Neural crest cell (in vitro differentiated cells): Measurements from ENCODE around the gene ZNF146. TPM values are rescaled to one million over a fixed set of nuclear protein-coding genes. Genes with fewer than 3 reads are reported as not detected.
"Not testable (repeated sequence)": the region's sequence is repeated elsewhere in the genome, so short reads cannot be mapped to it uniquely, and the experiment has no call there.

Experiments
- DNase-seq: peaks from one replicate; pipeline ENCODE4 v3.0.0; 2021; ENCODE audit warnings: low read depth, mixed read lengths, low spot score
- H3K27ac Mint-ChIP-seq: one replicate; pipeline ENCODE4 v1.8.0; 2021; ENCODE audit warnings: mild to moderate bottlenecking, mixed read lengths; ENCODE audit not compliant: unreplicated experiment
- H3K27me3 Mint-ChIP-seq: 2 replicates; pipeline ENCODE4 v1.8.0; 2021; ENCODE audit warnings: low read depth, mild to moderate bottlenecking, mixed read lengths
- H3K36me3 Mint-ChIP-seq: 2 replicates; pipeline ENCODE4 v1.8.0; 2021; ENCODE audit warnings: low read depth, mild to moderate bottlenecking, mixed read lengths
- H3K4me1 Mint-ChIP-seq: 2 replicates; pipeline ENCODE4 v1.8.0; 2021; ENCODE audit warnings: mixed read lengths
- H3K4me3 Mint-ChIP-seq: one replicate; pipeline ENCODE4 v1.8.0; 2021; ENCODE audit warnings: mild to moderate bottlenecking, mixed read lengths
- H3K9me3 Mint-ChIP-seq: 2 replicates; pipeline ENCODE4 v1.8.0; 2021; ENCODE audit warnings: mixed read lengths
- long read RNA-seq: library from polyadenylated mRNA; unstranded; transcript quantifications from one replicate; pipeline ENCODE4 v2.0.0, GENCODE V29; 2020
- total RNA-seq: library from RNA; stranded (reverse); gene quantifications from 2 replicates; pipeline ENCODE4 v1.2.1, GENCODE V29; 2021
- TF ChIP-seq, protein P1 (sequence below): fragments of 200-600 bp; sonication (generic); conservative IDR thresholded peaks from 2 replicates; pipeline ENCODE4 v1.5.0; 2021; ENCODE audit warnings: antibody characterized with exemption, mild to moderate bottlenecking

ZNF146 gene
- 88.0 and 90.5 TPM in 2 replicates for total RNA-seq
- long read RNA-seq, transcript ZNF146-205 (3 exons, 533 nt), result minor isoform, 16 of 373 reads
- long read RNA-seq, transcript ZNF146-201 (4 exons, 3,326 nt), result major isoform, 136 of 373 reads
- long read RNA-seq, transcript ZNF146-202 (3 exons, 3,780 nt), result minor isoform, 107 of 373 reads
- long read RNA-seq, transcript ZNF146-204 (2 exons, 571 nt), result minor isoform, 8 of 373 reads
- long read RNA-seq, partial matches to known transcripts, result 22 of 373 reads
- long read RNA-seq, other reads (novel, unspliced or antisense), result 84 of 373 reads

DNA sequence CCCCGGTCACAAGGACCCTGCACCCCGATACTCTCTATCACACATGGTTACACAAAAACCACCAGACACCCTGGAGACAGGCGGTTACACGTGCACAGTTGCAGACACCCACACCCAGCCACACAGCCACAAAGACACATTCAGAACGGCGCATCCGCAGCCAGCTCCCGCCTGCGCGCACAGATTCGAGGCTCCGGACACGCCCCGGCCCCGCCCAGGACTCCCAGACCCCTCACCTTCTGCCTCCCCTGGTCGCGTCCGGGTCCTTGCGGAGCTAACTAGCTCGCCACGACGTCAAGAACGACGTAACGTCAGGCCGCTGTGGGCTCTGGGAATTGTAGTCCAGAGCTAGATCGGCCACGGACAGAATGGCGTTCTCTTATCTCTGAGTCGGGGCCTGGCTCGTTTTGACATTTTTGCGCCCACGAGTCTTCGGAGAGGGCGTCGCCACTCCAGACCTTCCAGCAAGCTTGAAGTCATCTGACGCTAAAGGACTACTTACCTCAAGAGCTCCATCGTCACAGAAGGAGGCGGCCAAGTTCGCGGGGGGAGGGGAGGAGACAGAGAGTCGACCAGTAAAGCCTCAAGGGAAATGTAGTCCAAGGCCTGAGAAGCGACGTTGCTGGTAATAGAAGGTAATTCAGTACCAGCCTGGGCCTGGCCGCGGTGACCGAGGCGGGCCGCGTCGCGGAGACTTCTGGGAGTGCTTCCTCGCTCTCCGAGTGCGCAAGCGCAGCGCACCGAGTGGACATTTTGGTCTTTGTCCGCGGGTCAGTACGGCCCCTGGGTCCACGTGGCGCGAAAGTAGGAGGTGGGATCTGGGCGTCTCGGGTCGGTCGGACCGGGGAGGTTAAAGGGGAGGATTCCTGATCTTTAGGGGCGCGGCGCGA, at the start of gene ZNF146, which contains the start of gene ZNF565:
ZNF146 (plus strand) TSS at position 721 of the 890 bp plus-strand sequence. CDS start 21,335 bp downstream, outside the sequence.
ZNF565 (minus strand) TSS at position 280 of the 890 bp plus-strand sequence. CDS start 12,680 bp downstream, outside the sequence.
- Mint-ChIP-seq H3K9me3 (no peaks in the 10 kb centered on the region), H3K36me3 (peaks cover 9% of the 10 kb centered on the region), H3K4me1 (peaks cover 20% of the 10 kb centered on the region), H3K4me3 (no peak within 1 kb of the TSS), H3K27ac (peak within 1 kb of the TSS; percentile 96), H3K27me3 (no peaks in the 10 kb centered on the region)
- TF ChIP-seq, protein P1, sequence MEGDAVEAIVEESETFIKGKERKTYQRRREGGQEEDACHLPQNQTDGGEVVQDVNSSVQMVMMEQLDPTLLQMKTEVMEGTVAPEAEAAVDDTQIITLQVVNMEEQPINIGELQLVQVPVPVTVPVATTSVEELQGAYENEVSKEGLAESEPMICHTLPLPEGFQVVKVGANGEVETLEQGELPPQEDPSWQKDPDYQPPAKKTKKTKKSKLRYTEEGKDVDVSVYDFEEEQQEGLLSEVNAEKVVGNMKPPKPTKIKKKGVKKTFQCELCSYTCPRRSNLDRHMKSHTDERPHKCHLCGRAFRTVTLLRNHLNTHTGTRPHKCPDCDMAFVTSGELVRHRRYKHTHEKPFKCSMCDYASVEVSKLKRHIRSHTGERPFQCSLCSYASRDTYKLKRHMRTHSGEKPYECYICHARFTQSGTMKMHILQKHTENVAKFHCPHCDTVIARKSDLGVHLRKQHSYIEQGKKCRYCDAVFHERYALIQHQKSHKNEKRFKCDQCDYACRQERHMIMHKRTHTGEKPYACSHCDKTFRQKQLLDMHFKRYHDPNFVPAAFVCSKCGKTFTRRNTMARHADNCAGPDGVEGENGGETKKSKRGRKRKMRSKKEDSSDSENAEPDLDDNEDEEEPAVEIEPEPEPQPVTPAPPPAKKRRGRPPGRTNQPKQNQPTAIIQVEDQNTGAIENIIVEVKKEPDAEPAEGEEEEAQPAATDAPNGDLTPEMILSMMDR, result no peak
- peak; percentile 94 for DNase-seq

DNA sequence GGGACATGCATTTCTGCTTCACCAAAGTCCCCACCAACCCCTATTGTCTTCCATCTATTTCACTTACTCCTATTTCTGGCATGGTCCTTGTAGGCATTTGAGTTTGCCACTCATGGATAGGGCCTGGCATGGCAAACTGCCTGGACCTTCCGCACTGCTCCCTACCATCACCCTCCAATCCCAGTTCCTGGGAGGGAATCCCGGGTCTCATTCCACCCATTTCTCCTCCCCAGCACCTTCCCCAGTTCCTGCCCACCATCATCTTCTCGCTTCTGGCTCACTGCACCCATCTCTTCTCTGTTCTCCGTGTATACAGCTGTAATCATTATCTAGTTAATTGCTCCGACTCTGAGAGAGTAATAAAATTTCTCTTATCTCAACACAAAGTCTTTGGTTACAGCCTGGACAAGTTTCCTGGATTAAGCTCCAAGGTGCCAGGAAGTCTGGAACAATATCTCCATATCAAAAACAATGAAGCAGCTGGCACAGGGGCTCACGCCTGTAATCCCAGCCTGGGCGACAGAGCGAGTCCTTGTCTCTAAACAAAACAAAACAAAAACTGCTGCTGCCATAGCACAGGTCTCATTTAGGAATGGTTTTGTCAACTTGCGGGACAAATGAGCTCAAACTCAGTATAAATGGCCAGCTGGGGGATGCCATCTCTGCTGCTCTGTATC, 45.7 kb upstream of the ZNF146 start:
- H3K27me3 Mint-ChIP-seq, result no peaks in the 10 kb centered on the region
- H3K4me3 Mint-ChIP-seq, result no peak overlapping the region
- H3K9me3 Mint-ChIP-seq, result no peaks in the 10 kb centered on the region
- TF ChIP-seq, protein P1, result no peak
- H3K36me3 Mint-ChIP-seq, result no peaks in the 10 kb centered on the region
- DNase-seq, result no peak
- H3K4me1 Mint-ChIP-seq, result peaks cover 4% of the 10 kb centered on the region
- H3K27ac Mint-ChIP-seq, result no peak overlapping the region

DNA sequence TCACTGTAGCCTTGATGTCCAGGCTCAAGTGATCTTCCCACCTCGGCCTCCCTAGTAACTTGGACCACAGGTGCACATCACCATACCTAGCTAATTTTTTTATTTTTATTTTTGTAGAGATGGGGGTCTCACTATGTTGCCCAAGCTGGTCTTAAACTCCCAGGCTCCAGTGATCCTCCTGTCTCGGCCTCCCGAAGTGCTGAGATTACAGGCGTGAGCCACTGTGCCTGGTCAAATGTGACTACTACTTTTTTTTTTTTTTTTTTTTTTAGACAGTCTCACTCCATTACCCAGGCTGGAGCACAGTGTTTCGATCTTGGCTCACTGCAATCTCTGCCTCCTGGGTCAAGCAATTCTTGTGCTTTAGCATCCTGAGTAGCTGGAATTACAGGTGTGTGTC, 42.1 kb upstream of the ZNF146 start:
- TF ChIP-seq, protein P1, result no peak
- H3K27ac Mint-ChIP-seq, result no peak overlapping the region
- H3K27me3 Mint-ChIP-seq, result no peaks in the 10 kb centered on the region
- DNase-seq, result no peak
- H3K4me3 Mint-ChIP-seq, result no peak overlapping the region
- H3K4me1 Mint-ChIP-seq, result peaks cover 4% of the 10 kb centered on the region
- no peaks in the 10 kb centered on the region for H3K36me3 Mint-ChIP-seq
- no peaks in the 10 kb centered on the region for H3K9me3 Mint-ChIP-seq

DNA sequence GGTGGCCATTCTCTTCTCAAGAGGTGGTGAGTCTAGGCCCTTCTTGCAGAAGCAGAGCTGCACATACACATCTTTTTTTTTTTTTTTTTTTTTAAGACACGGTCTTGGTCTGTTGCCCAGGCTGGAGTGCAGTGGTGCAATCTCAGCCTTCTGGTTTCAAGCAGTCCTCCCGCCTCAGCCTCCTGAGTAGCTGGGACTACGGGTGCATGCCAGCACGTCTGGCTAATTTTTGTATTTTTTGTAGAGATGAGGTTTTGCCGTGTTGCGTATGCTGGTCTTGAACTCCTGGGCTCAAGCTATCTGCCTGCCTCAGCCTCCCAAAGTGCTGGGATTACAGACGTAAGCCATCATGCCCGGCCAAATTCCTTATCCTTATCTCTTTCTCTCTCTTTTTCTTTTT, 41.1 kb upstream of the ZNF146 start:
- not testable (repeated sequence) for H3K4me1 Mint-ChIP-seq, H3K27me3 Mint-ChIP-seq, H3K36me3 Mint-ChIP-seq, H3K9me3 Mint-ChIP-seq, DNase-seq, H3K27ac Mint-ChIP-seq, H3K4me3 Mint-ChIP-seq

DNA sequence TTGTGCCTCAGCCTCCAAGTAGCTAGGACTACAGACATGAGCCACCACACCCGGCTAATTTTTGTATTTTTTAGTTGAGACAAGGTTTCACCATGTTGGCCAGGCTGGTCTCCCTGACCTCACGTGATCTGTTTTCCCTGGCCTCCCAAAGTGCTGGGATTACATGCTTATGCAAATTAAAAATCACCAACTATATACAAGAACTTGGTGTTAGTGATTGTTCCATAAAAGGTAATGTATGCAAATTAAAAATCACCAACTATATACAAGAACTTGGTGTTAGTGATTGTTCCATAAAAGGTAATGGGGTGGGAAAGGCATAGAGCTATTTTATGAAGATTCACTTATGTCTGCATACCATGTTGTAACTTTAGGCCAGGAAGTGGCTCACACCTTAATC, 35.8 kb upstream of the ZNF146 start:
- not testable (repeated sequence) for H3K27me3 Mint-ChIP-seq, H3K4me1 Mint-ChIP-seq, H3K4me3 Mint-ChIP-seq, H3K27ac Mint-ChIP-seq, DNase-seq, H3K9me3 Mint-ChIP-seq, H3K36me3 Mint-ChIP-seq

DNA sequence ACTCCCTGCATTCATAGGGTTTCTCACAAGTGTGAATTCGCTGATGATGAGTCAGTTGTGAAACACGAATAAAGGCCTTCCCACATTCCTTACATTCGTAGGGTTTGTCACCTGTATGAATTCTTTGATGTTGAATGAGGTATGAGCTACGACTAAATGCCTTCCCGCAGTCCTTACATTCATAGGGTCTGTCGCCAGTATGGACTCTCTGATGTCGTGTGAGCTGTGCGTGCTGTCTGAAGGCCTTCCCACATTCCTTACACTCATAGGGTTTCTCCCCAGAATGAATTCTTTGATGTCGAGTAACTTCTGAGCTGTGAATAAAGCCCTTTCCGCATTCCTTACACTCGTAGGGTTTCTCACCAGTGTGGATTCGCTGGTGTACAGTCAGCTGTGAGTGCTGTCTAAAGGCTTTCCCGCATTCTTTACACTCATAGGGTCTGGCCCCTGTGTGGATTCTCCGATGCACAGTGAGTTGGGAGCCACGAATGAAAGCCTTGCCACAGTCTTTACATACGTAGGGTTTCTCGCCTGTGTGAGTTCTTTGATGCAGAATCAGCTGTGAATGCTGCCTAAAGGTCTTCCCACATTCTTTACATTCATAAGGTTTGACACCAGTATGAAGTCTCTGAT, 32.2 kb upstream of the ZNF146 start:
- DNase-seq, result no peak
- TF ChIP-seq, protein P1, result no peak
- Mint-ChIP-seq H3K9me3 (no peaks in the 10 kb centered on the region), H3K4me3 (no peak overlapping the region), H3K27ac (peak overlapping the region; percentile 67), H3K4me1 (no peaks in the 10 kb centered on the region), H3K27me3 (no peaks in the 10 kb centered on the region), H3K36me3 (no peaks in the 10 kb centered on the region)
